NCI-H146 treated with DMSO at 0.1 percent for 48 hours (cell line): ENCODE results near the gene SERPINB10.
"Not testable (repeated sequence)": the region's sequence is repeated elsewhere in the genome, so short reads cannot be mapped to it uniquely, and the experiment has no call there.

Experiments used
- DNase-seq: peaks from one replicate; lab custom pipeline; 2025; ENCODE audit not compliant: unreplicated experiment; lab: John Stamatoyannopoulos, UW

SERPINB10 gene

GRCh38 chr18:63890950-63891304 is 16.8 kb upstream of the SERPINB10 start:
- peak; percentile 72 for DNase-seq

- DNase-seq: no peak
These were observed 15.2 kb upstream of the SERPINB10 start for GRCh38 chr18:63892566-63892965.

- DNase-seq: no peak
These were observed 13.5 kb upstream of the SERPINB10 start for GRCh38 chr18:63894106-63894772.

GRCh38 chr18:63895190-63895589 is 12.6 kb upstream of the SERPINB10 start:
- no peak for DNase-seq

GRCh38 chr18:63897072-63897471 is 10.7 kb upstream of the SERPINB10 start:
- DNase-seq: no peak

GRCh38 chr18:63899206-63899605 is 8.6 kb upstream of the SERPINB10 start:
- DNase-seq: no peak

GRCh38 chr18:63903851-63904570 is 3.7 kb upstream of the SERPINB10 start:
- no peak for DNase-seq

- no peak for DNase-seq
These were observed 3.1 kb upstream of the SERPINB10 start for GRCh38 chr18:63904694-63905093.

- DNase-seq: no peak
These were observed 2.4 kb upstream of the SERPINB10 start for GRCh38 chr18:63905361-63905760.

- DNase-seq: no peak
These were observed 1.7 kb upstream of the SERPINB10 start for GRCh38 chr18:63906056-63906455.

GRCh38 chr18:63908858-63909257 is 1.1 kb downstream of the SERPINB10 start:
- DNase-seq: no peak

GRCh38 chr18:63909870-63910269 is 2.1 kb downstream of the SERPINB10 start:
- no peak for DNase-seq

- DNase-seq: no peak
These were observed 10.1 kb downstream of the SERPINB10 start for GRCh38 chr18:63917817-63918216.

- DNase-seq: no peak
These were observed 14.3 kb downstream of the SERPINB10 start for GRCh38 chr18:63922049-63922448.

GRCh38 chr18:63924551-63924950 is 16.8 kb downstream of the SERPINB10 start:
- DNase-seq: no peak

GRCh38 chr18:63928331-63928730 is 20.6 kb downstream of the SERPINB10 start:
- no peak for DNase-seq

- DNase-seq: not testable (repeated sequence)
These were observed 21.6 kb downstream of the SERPINB10 start for GRCh38 chr18:63929369-63929768.

- DNase-seq: no peak
These were observed 23.1 kb downstream of the SERPINB10 start for GRCh38 chr18:63930773-63931354.

- peak; percentile 96 for DNase-seq
These were observed 28.6 kb downstream of the SERPINB10 start for GRCh38 chr18:63936156-63936931.

- no peak for DNase-seq
These were observed 29.2 kb downstream of the SERPINB10 start for GRCh38 chr18:63936932-63937393.

GRCh38 chr18:63940008-63940407 is 32.2 kb downstream of the SERPINB10 start:
- DNase-seq: no peak
